PC-9 (cell line): Measurements from ENCODE around the gene CENPX.

Experiments used
- CTCF ChIP-seq: fragments of 200-600 bp; sonication (generic); conservative IDR thresholded peaks from 2 replicates; pipeline ENCODE4 v1.6.1; 2017; ENCODE audit warnings: mixed run types, antibody characterized with exemption, mild to moderate bottlenecking, moderate library complexity
- EZH2 ChIP-seq: fragments of 200-600 bp; sonication (generic); IDR thresholded peaks from 2 replicates; pipeline ENCODE4 v1.8.0; 2017; ENCODE audit warnings: antibody characterized with exemption, low read depth

- TF ChIP-seq CTCF (no peak), EZH2 (no peak)
These were observed 2.2 kb upstream of the CENPX start for GRCh38 chr17:82024859-82025258.
